HCT116 (cell line): ENCODE measurements around the gene MRPS5. TPM values are rescaled to one million over a fixed set of nuclear protein-coding genes. Genes with fewer than 3 reads are reported as not detected.

Experiments used
- ATAC-seq: fragments of 200-7000 bp; cut with Tn5 transposase; 2 replicates; pipeline ENCODE4 v1.9.1; 2020; ENCODE audit warnings: mild to moderate bottlenecking, moderate library complexity
- BruUV-seq: library from RNA; stranded (reverse); fragments of 400-500 nt; replicated peaks from 2 replicates; lab custom pipeline; 2021; lab: Mats Ljungman, UMichigan
- CTCF ChIA-PET: fragments of 300-600 bp; sonication (Branson Sonifier 250); formaldehyde crosslinking; loops from one replicate; lab custom pipeline; 2021; ENCODE audit warnings: antibody characterized with exemption; lab: Charles Lee
- POLR2A ChIA-PET: fragments of 300-600, 350-600 bp; sonication (Branson Sonifier 250); formaldehyde crosslinking; loops from one replicate; lab custom pipeline; 2021; ENCODE audit warnings: antibody characterized with exemption; lab: Charles Lee
- RAD21 ChIA-PET, 2 experiments: fragments of 300-600 bp; sonication (Branson Sonifier 250); formaldehyde crosslinking; loops; one replicate each; lab custom pipeline; 2023; ENCODE audit warnings: low total read pairs in 2 of 2; ENCODE audit not compliant: uncharacterized antibody in 2 of 2, unreplicated experiment in 2 of 2, low non-redundant PET in 1 of 2; lab: Charles Lee
- DNase-seq: peaks from one replicate; pipeline ENCODE4 v3.0.0-alpha.2; 2010; ENCODE audit warnings: low read depth, low spot score
- H2AFZ ChIP-seq: fragments of 200-600 bp; shearing (Covaris generic), sonication (generic); 2 replicates; pipeline ENCODE4 v1.6.1; 2017; ENCODE audit warnings: low read depth, mixed run types, mixed read lengths, antibody characterized with exemption, low read length; ENCODE audit not compliant: poor library complexity, severe bottlenecking
- H3K27ac ChIP-seq: 2 replicates; pipeline ENCODE4 v1.5.1; 2012; ENCODE audit warnings: low read depth, low read length
- H3K27me3 ChIP-seq: fragments of 200-600 bp; sonication (generic); 2 replicates; pipeline ENCODE4 v1.6.1; 2016; ENCODE audit warnings: mixed run types, low read length, mixed read lengths; ENCODE audit not compliant: insufficient read depth
- H3K36me3 ChIP-seq, 2 experiments: fragments of 200-500 bp in 1 of 2; fragments of 200-600 bp in 1 of 2; sonication (Bioruptor generic) in 1 of 2; sonication (generic) in 1 of 2; 2 replicates each; pipeline versions ENCODE4 v1.5.1 to v1.6.1; 2014 to 2016; ENCODE audit warnings: low read length in 2 of 2, inconsistent platforms in 1 of 2, mixed read lengths in 1 of 2, mixed run types in 1 of 2; ENCODE audit not compliant: insufficient read depth in 2 of 2, control insufficient read depth in 1 of 2
- H3K4me1 ChIP-seq, 2 experiments: fragments of 200-600 bp in 1 of 2; sonication (generic) in 1 of 2; 2 replicates each; pipeline versions ENCODE4 v1.5.1 to v1.6.1; 2012 to 2017; ENCODE audit warnings: low read length in 2 of 2, inconsistent platforms in 1 of 2, mild to moderate bottlenecking in 1 of 2, mixed read lengths in 1 of 2, mixed run types in 1 of 2, moderate library complexity in 1 of 2; ENCODE audit not compliant: insufficient read depth in 2 of 2, control insufficient read depth in 1 of 2
- H3K4me2 ChIP-seq: fragments of 200-600 bp; sonication (generic); 2 replicates; pipeline ENCODE4 v1.6.1; 2017; ENCODE audit warnings: mixed run types, low read length, mixed read lengths
- H3K4me3 ChIP-seq, 2 experiments: fragments of 200-600 bp in 1 of 2; sonication (generic) in 1 of 2; replicated peaks in 1 of 2; 2 replicates each; pipeline ENCODE4 v1.5.1; 2011 to 2016; ENCODE audit warnings: low read length in 2 of 2, control low read depth in 1 of 2, low read depth in 1 of 2, mild to moderate bottlenecking in 1 of 2, mixed read lengths in 1 of 2, mixed run types in 1 of 2
- H3K79me2 ChIP-seq: fragments of 200-600 bp; sonication (generic); 2 replicates; pipeline ENCODE4 v1.6.1; 2017; ENCODE audit warnings: mild to moderate bottlenecking, mixed run types, low read length, moderate library complexity, mixed read lengths; ENCODE audit not compliant: insufficient read depth
- H3K9ac ChIP-seq: fragments of 200-600 bp; sonication (generic); 2 replicates; pipeline ENCODE4 v1.6.1; 2016; ENCODE audit warnings: low read length, mixed read lengths
- H3K9me2 ChIP-seq: fragments of 200-600 bp; sonication (generic), shearing (Covaris generic); 2 replicates; pipeline ENCODE4 v1.6.1; 2017; ENCODE audit warnings: mixed run types, mild to moderate bottlenecking, moderate library complexity; ENCODE audit not compliant: insufficient read depth
- H3K9me3 ChIP-seq, 2 experiments: fragments of 200-500 bp in 1 of 2; fragments of 200-600 bp in 1 of 2; sonication (Bioruptor generic) in 1 of 2; sonication (generic) in 1 of 2; 2 replicates each; pipeline ENCODE4 v1.6.1; 2014 to 2017; ENCODE audit warnings: low read length in 2 of 2, mixed read lengths in 2 of 2, inconsistent platforms in 1 of 2, low read depth in 1 of 2, mild to moderate bottlenecking in 1 of 2, mixed run types in 1 of 2, moderate library complexity in 1 of 2; ENCODE audit not compliant: control insufficient read depth in 1 of 2, insufficient read depth in 1 of 2
- H4K20me1 ChIP-seq: fragments of 200-600 bp; sonication (generic), shearing (Covaris generic); 2 replicates; pipeline ENCODE4 v1.6.1; 2017; ENCODE audit warnings: mixed run types, mild to moderate bottlenecking, moderate library complexity; ENCODE audit not compliant: insufficient read depth
- CBX3 ChIP-seq: IDR thresholded peaks from 2 replicates; pipeline ENCODE4 v1.6.1; 2012; ENCODE audit warnings: low read depth
- FOSL1 ChIP-seq: IDR thresholded peaks from 2 replicates; pipeline ENCODE4 v1.6.1; 2012; ENCODE audit warnings: low read depth
- JUND ChIP-seq: IDR thresholded peaks from 2 replicates; pipeline ENCODE4 v1.6.1; 2012
- POLR2A ChIP-seq: IDR thresholded peaks from 2 replicates; pipeline ENCODE4 v1.7.0; 2011; ENCODE audit warnings: borderline replicate concordance; ENCODE audit not compliant: insufficient read depth, insufficient read length; ENCODE audit errors: extremely low read depth
- SIN3A ChIP-seq: IDR thresholded peaks from 2 replicates; pipeline ENCODE4 v1.6.1; 2012; ENCODE audit warnings: low read depth
- SP1 ChIP-seq: IDR thresholded peaks from 2 replicates; pipeline ENCODE4 v1.6.1; 2012; ENCODE audit warnings: low read depth
- SRF ChIP-seq: IDR thresholded peaks from 2 replicates; pipeline ENCODE4 v1.6.1; 2012; ENCODE audit warnings: low read depth
- TCF7L2 ChIP-seq: IDR thresholded peaks from 2 replicates; pipeline ENCODE4 v1.7.0; 2011; ENCODE audit warnings: borderline replicate concordance, inconsistent platforms; ENCODE audit not compliant: insufficient read depth, insufficient read length; ENCODE audit errors: extremely low read depth
- ZFX ChIP-seq: fragments of 450-650 bp; IDR thresholded peaks from 2 replicates; pipeline ENCODE4 v1.6.1; 2017
- intact Hi-C: fragments of 100-400 bp; cut with micrococcal nuclease; formaldehyde crosslinking; loops from 2 replicates; pipeline ENCODE4 v1.10.0; 2022
- total RNA-seq: library from RNA; stranded (reverse); gene quantifications from one replicate; pipeline ENCODE4 v1.2.1, GENCODE V29; 2021; ENCODE audit not compliant: unreplicated experiment
- TF ChIP-seq, protein P1 (sequence below): IDR thresholded peaks from 2 replicates; pipeline ENCODE4 v1.6.1; 2012
- TF ChIP-seq, protein P2 (sequence below), 3 experiments: fragments of 200-600 bp in 1 of 3; sonication (generic) in 1 of 3; IDR thresholded peaks in 2 of 3; conservative IDR thresholded peaks in 1 of 3; 2 replicates each; pipeline ENCODE4 v1.5.1; 2012 to 2017; ENCODE audit warnings: low read depth in 2 of 3, low read length in 2 of 3, antibody characterized with exemption in 1 of 3, borderline replicate concordance in 1 of 3, control low read depth in 1 of 3, mild to moderate bottlenecking in 1 of 3, mixed read lengths in 1 of 3, mixed run types in 1 of 3, moderate library complexity in 1 of 3; ENCODE audit not compliant: insufficient read depth in 1 of 3

MRPS5 gene
- total RNA-seq, 1 experiment from 2014 or later: 70.6 TPM

DNA sequence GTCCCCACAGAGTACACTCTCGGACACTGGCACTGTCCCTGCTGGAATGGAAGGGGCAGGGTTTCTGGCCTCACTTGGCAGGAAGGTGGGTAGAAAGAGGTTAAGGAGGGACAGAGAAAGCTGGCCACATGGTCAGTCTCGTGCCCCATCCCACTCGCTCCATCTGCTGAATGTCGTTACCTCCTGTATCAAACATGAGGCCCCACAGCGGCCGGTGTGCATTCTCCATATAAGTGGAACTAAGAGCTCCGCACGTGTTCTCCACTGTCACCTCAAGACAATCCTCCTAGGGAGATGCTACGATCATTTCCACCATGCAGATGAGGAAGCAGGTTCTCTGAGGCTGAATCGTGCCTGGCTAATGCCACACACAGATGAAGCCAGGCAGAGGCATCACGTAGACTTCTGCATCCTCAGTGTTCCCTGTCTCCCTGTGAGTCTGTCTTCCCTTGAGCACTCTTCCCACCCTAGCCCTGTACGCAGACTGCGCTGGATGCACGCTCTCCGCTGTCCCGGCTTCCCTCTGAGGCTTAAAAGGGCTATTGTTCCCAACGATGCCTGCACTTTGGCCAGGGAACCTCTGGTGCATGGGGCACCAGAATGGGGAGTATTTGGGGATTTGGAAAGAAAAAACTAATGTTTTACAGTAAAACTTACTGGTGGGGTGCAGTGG lies 61.0 kb downstream of the MRPS5 start:
- DNase-seq: no peak
- H3K27me3 ChIP-seq: no peaks in the 10 kb centered on the region
- H3K36me3 ChIP-seq: no peaks in the 10 kb centered on the region
- intact Hi-C loops: no loop called here
- H3K27ac ChIP-seq: no peak overlapping the region
- H3K4me3 ChIP-seq: no peak overlapping the region
- H2AFZ ChIP-seq: no peak overlapping the region
- no peaks in the 10 kb centered on the region for H3K4me1 ChIP-seq
- no peak overlapping the region for H3K9ac ChIP-seq
- H3K9me2 ChIP-seq: no peaks in the 10 kb centered on the region
- no peaks in the 10 kb centered on the region for H3K9me3 ChIP-seq
- no peaks in the 10 kb centered on the region for H3K79me2 ChIP-seq
- RAD21 ChIA-PET: no interaction called here
- H4K20me1 ChIP-seq: no peaks in the 10 kb centered on the region
- no peak overlapping the region for H3K4me2 ChIP-seq
- BruUV-seq: no TSS peak
- CTCF ChIA-PET: no interaction called here
- TF ChIP-seq JUND: no peak
- TF ChIP-seq ZFX: no peak
- TF ChIP-seq SIN3A: no peak
- TF ChIP-seq FOSL1: no peak
- no peak for TF ChIP-seq CBX3
- TF ChIP-seq SP1: no peak
- TF ChIP-seq POLR2A: no peak
- TF ChIP-seq TCF7L2: no peak
- TF ChIP-seq, protein P1, sequence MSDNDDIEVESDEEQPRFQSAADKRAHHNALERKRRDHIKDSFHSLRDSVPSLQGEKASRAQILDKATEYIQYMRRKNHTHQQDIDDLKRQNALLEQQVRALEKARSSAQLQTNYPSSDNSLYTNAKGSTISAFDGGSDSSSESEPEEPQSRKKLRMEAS: no peak
- TF ChIP-seq, protein P2, sequence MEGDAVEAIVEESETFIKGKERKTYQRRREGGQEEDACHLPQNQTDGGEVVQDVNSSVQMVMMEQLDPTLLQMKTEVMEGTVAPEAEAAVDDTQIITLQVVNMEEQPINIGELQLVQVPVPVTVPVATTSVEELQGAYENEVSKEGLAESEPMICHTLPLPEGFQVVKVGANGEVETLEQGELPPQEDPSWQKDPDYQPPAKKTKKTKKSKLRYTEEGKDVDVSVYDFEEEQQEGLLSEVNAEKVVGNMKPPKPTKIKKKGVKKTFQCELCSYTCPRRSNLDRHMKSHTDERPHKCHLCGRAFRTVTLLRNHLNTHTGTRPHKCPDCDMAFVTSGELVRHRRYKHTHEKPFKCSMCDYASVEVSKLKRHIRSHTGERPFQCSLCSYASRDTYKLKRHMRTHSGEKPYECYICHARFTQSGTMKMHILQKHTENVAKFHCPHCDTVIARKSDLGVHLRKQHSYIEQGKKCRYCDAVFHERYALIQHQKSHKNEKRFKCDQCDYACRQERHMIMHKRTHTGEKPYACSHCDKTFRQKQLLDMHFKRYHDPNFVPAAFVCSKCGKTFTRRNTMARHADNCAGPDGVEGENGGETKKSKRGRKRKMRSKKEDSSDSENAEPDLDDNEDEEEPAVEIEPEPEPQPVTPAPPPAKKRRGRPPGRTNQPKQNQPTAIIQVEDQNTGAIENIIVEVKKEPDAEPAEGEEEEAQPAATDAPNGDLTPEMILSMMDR (IDR thresholded peaks at IDR 0.05 in 2 of 3, conservative IDR thresholded peaks at IDR 0.05 in 1 of 3; ENCODE audit: borderline replicate concordance in 1 of 3, insufficient read depth in 1 of 3, low read depth in 2 of 3, low read length in 2 of 3): no peak
- no peak for TF ChIP-seq SRF
- TF ChIP-seq, all 23 proteins: peak for 0
- POLR2A ChIA-PET: no interaction called here
- no peak for ATAC-seq
